ENCODE results near the gene ZNF664. TPM values are rescaled to one million over a fixed set of nuclear protein-coding genes. Genes with fewer than 3 reads are reported as not detected.

Gene ZNF664
- total RNA-seq, 2 donors from 2014 or later = 33.7 to 42.1 TPM

GRCh38 chr12:123971770-123972456 lies 1.1 kb upstream of the ZNF664 start:
- H3K4me1 Mint-ChIP-seq = peaks cover 29% of the 10 kb centered on the region
- no peaks in the 10 kb centered on the region for H3K9me3 ChIP-seq (ENCODE audit: control insufficient read depth, low read length, poor library complexity, severe bottlenecking)
- H3K36me3 Mint-ChIP-seq (ENCODE audit: low read depth) = peaks cover 8% of the 10 kb centered on the region
- H3K4me3 Mint-ChIP-seq = peak overlapping the region; percentile 94
- DNase-seq (peak in 2 of 3 donors; percentile 12 to 28), ATAC-seq (no peak)
- H3K27me3 Mint-ChIP-seq = no peaks in the 10 kb centered on the region
- H3K27ac Mint-ChIP-seq = peak overlapping the region; percentile 84

- Mint-ChIP-seq H3K4me1 (peaks cover 22% of the 10 kb centered on the region), H3K27me3 (no peaks in the 10 kb centered on the region), H3K27ac (peak overlapping the region; percentile 78), H3K4me3 (peak overlapping the region; percentile 98), H3K36me3 (ENCODE audit: low read depth) (peaks cover 5% of the 10 kb centered on the region)
- ATAC-seq (no peak), DNase-seq (peak; percentile 9 to 16 (median 11))
- no peaks in the 10 kb centered on the region for H3K9me3 ChIP-seq (ENCODE audit: control insufficient read depth, low read length, poor library complexity, severe bottlenecking)
Measured at GRCh38 chr12:123973552-123974341, 732 bp downstream of the ZNF664 start.

DNA sequence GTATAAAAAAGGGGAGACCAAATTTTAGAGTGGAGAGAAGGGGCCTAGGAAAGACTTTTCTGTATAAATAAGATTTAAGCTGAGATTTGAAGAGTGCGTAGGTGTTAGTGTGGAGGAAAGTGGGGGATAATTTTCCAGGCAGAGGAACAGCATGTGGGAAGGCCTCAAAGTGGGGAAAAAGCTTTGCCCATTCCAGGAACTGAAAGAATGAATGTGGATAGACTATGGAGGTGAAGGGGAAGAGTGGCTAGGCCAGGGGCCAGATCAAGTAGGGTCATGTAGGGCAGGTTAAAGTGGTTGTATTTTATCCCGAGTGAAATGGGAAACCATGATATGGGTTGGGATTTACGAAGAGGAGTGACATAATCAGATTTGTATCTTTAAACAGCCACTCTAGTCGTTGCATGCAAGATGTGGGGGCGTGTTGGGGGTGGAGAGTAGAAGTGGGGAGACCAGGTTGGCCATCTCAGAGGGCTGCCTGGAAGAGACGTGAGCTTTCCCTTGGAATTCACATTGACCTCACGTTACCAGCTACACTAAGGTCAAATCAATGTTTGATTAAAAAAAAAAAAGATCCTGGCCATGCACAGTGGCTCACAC lies 3.3 kb downstream of the ZNF664 start:
- H3K9me3 ChIP-seq (ENCODE audit: control insufficient read depth, low read length, poor library complexity, severe bottlenecking) = no peaks in the 10 kb centered on the region
- H3K27ac Mint-ChIP-seq = peak overlapping the region; percentile 54
- H3K4me3 Mint-ChIP-seq = no peak overlapping the region
- DNase-seq (no peak), ATAC-seq (no peak)
- H3K36me3 Mint-ChIP-seq (ENCODE audit: low read depth) = peaks cover 5% of the 10 kb centered on the region
- H3K4me1 Mint-ChIP-seq = peaks cover 19% of the 10 kb centered on the region
- no peaks in the 10 kb centered on the region for H3K27me3 Mint-ChIP-seq

GRCh38 chr12:123979566-123979965 lies 6.6 kb downstream of the ZNF664 start:
- H3K9me3 ChIP-seq (ENCODE audit: control insufficient read depth, low read length, poor library complexity, severe bottlenecking) = no peaks in the 10 kb centered on the region
- Mint-ChIP-seq H3K4me3 (no peak overlapping the region), H3K36me3 (ENCODE audit: low read depth) (peaks cover 5% of the 10 kb centered on the region), H3K27me3 (no peaks in the 10 kb centered on the region), H3K27ac (peak overlapping the region; percentile 45), H3K4me1 (peaks cover 24% of the 10 kb centered on the region)
- no peak for ATAC-seq
- no peak for DNase-seq

DNA sequence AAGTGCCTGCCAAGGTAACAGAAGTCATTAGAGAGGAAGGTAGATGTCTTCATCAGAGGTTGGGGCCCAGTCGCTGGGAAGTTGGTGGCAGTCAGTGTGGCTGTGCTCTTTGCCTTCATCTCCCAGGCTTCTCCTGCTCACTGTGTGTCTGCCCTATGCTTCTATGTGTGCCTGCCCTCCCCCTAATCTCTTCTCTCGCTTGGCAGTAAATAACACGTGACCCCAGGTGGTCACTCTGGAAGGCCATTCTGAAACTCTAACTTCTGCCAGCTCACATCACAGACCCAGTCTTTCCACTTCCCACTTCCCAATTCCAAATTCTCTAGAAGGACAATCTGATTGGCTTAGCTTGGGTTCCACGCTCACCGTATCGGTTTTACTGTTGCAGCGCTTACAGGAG lies 9.3 kb downstream of the ZNF664 start:
- no peaks in the 10 kb centered on the region for H3K9me3 ChIP-seq (ENCODE audit: control insufficient read depth, low read length, poor library complexity, severe bottlenecking)
- peaks cover 25% of the 10 kb centered on the region for H3K4me1 Mint-ChIP-seq
- no peak overlapping the region for H3K4me3 Mint-ChIP-seq
- H3K27ac Mint-ChIP-seq = no peak overlapping the region
- no peaks in the 10 kb centered on the region for H3K36me3 Mint-ChIP-seq (ENCODE audit: low read depth)
- no peak for DNase-seq
- no peak for ATAC-seq
- H3K27me3 Mint-ChIP-seq = no peaks in the 10 kb centered on the region

GRCh38 chr12:123983822-123984485 lies 10.9 kb downstream of the ZNF664 start:
- Mint-ChIP-seq H3K27ac (peak overlapping the region; percentile 56), H3K27me3 (no peaks in the 10 kb centered on the region), H3K36me3 (ENCODE audit: low read depth) (peaks cover 5% of the 10 kb centered on the region), H3K4me3 (no peak overlapping the region), H3K4me1 (peaks cover 34% of the 10 kb centered on the region)
- peak; percentile 85 for ATAC-seq
- H3K9me3 ChIP-seq (ENCODE audit: control insufficient read depth, low read length, poor library complexity, severe bottlenecking) = no peaks in the 10 kb centered on the region
- DNase-seq = peak in 2 of 3 donors; percentile 13 to 19

DNA sequence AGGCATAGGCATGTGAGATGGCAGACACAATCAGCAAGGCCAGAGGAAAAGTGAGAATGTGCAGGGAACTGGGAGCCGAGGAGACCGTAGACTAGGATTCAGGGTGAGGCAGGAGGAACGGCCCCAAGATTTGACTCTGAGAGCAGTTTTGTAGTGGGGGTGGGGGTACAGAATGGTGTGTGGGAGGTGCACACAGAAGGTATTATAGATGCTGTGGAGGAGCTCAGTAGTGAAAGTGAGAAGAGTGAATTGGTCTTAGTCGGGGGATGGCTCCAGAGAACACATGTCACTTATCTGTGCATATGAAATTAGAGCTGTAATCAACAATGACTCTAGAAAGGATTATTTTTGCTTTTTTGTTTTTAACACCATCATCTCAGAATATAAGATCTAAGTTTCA lies 11.9 kb downstream of the ZNF664 start:
- no peak overlapping the region for H3K27ac Mint-ChIP-seq
- no peaks in the 10 kb centered on the region for H3K27me3 Mint-ChIP-seq
- H3K9me3 ChIP-seq (ENCODE audit: control insufficient read depth, low read length, poor library complexity, severe bottlenecking) = no peaks in the 10 kb centered on the region
- ATAC-seq (no peak), DNase-seq (no peak)
- peaks cover 5% of the 10 kb centered on the region for H3K36me3 Mint-ChIP-seq (ENCODE audit: low read depth)
- no peak overlapping the region for H3K4me3 Mint-ChIP-seq
- H3K4me1 Mint-ChIP-seq = peaks cover 34% of the 10 kb centered on the region

GRCh38 chr12:123986374-123986965 lies 13.5 kb downstream of the ZNF664 start:
- H3K27ac Mint-ChIP-seq = no peak overlapping the region
- no peak overlapping the region for H3K4me3 Mint-ChIP-seq
- H3K36me3 Mint-ChIP-seq (ENCODE audit: low read depth) = peaks cover 5% of the 10 kb centered on the region
- peaks cover 33% of the 10 kb centered on the region for H3K4me1 Mint-ChIP-seq
- ATAC-seq (no peak), DNase-seq (no peak)
- no peaks in the 10 kb centered on the region for H3K27me3 Mint-ChIP-seq
- H3K9me3 ChIP-seq (ENCODE audit: control insufficient read depth, low read length, poor library complexity, severe bottlenecking) = no peaks in the 10 kb centered on the region

DNA sequence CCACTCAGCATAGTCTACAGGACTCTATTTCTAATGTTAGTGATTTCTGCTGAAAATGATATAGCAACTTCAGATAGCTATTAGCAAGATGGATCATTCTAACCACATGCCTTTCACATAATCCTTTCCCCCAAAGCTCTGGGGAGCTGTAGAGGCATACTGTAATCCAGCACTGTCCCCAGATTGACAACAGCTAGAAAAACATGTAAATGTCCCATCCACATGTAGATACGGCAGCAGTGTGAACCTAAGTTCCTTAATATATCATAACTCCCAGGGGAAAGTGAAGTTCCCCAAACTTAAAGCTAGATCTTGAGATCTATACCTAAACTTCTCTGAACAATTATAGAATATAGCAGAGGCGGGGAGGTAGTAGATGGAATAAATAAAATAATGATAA lies 14.0 kb downstream of the ZNF664 start:
- no peak for ATAC-seq
- Mint-ChIP-seq H3K27me3 (no peaks in the 10 kb centered on the region), H3K36me3 (ENCODE audit: low read depth) (peaks cover 5% of the 10 kb centered on the region)

DNA sequence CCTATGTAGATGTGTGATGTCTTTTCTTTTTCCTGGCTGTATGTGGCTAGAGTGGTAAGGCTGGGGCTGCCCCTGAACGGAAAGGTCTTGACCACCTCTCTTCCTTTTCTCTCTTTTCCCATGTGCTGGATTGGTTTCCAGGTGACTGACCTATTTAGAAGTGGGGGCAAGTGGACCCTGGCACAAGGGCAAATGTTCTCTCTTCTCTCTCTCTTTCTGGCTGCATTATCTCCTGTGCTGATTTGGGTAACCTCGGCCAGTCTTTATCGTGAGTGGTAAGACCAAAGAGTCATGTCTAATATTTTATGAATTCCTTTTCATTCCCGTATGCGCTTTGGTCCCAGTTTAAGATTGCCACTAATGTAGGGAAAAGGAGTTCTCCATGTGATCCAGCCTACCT lies 16.2 kb downstream of the ZNF664 start:
- H3K4me3 Mint-ChIP-seq = no peak overlapping the region
- no peak for ATAC-seq

More for the DNA sequence above, 14.0 kb downstream of the ZNF664 start:
- H3K27ac Mint-ChIP-seq = no peak overlapping the region
- peaks cover 33% of the 10 kb centered on the region for H3K4me1 Mint-ChIP-seq
- H3K4me3 Mint-ChIP-seq = no peak overlapping the region
- no peaks in the 10 kb centered on the region for H3K9me3 ChIP-seq (ENCODE audit: control insufficient read depth, low read length, poor library complexity, severe bottlenecking)
- DNase-seq = no peak

GRCh38 chr12:123989753-123990152 lies 16.7 kb downstream of the ZNF664 start:
- Mint-ChIP-seq H3K27me3 (no peaks in the 10 kb centered on the region), H3K4me3 (no peak overlapping the region), H3K36me3 (ENCODE audit: low read depth) (peaks cover 8% of the 10 kb centered on the region), H3K4me1 (peaks cover 26% of the 10 kb centered on the region), H3K27ac (no peak overlapping the region)
- no peaks in the 10 kb centered on the region for H3K9me3 ChIP-seq (ENCODE audit: control insufficient read depth, low read length, poor library complexity, severe bottlenecking)
- ATAC-seq (no peak), DNase-seq (no peak)

More for the DNA sequence above, 16.2 kb downstream of the ZNF664 start:
- Mint-ChIP-seq H3K36me3 (ENCODE audit: low read depth) (peaks cover 5% of the 10 kb centered on the region), H3K4me1 (peaks cover 29% of the 10 kb centered on the region), H3K27ac (peak overlapping the region; percentile 41), H3K27me3 (no peaks in the 10 kb centered on the region)
- no peaks in the 10 kb centered on the region for H3K9me3 ChIP-seq (ENCODE audit: control insufficient read depth, low read length, poor library complexity, severe bottlenecking)
- no peak for DNase-seq

DNA sequence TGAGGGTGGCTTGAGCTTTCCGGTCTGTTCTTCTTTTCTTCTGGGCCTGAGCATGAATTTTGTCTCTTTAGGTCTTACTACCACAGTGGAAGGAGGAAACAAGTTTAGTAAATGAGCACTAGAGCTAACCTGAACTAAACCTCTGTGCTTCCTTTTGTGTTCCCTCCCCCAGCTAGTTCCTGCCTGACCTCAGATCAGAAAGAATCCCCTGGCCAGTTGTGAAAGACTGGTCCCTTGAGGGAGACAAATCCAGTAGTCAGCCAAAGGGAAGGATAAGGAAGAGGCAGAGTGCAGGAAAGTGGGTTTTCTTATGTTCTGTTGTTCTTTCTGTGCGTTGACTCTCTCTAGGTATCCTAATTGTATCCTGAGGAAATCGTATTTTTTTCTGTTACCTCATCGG lies 17.5 kb downstream of the ZNF664 start:
- H3K4me3 Mint-ChIP-seq = no peak overlapping the region
- H3K27me3 Mint-ChIP-seq = no peaks in the 10 kb centered on the region
- H3K9me3 ChIP-seq (ENCODE audit: control insufficient read depth, low read length, poor library complexity, severe bottlenecking) = no peaks in the 10 kb centered on the region
- ATAC-seq = no peak
- DNase-seq = no peak
- H3K36me3 Mint-ChIP-seq (ENCODE audit: low read depth) = peaks cover 8% of the 10 kb centered on the region
- H3K27ac Mint-ChIP-seq = peak overlapping the region; percentile 47
- peaks cover 27% of the 10 kb centered on the region for H3K4me1 Mint-ChIP-seq

Data from T-helper 17 cell (primary cell).